Stimulated activated CD4-positive, alpha-beta T cell treated with anti-CD3 and anti-CD28 coated beads, Interleukin-2, amount 100 ng/mL, for 4 hours (primary cell): Measurements from ENCODE around the gene PRSS22.

Experiments used
- DNase-seq: peaks from one replicate; pipeline ENCODE4 v3.0.0-alpha.2; 2020; ENCODE audit warnings: low read depth

Gene PRSS22

GRCh38 chr16:2813771-2814221 is 44.2 kb downstream of the PRSS22 start:
- DNase-seq = no peak

- DNase-seq = no peak
These were observed 46.1 kb downstream of the PRSS22 start for GRCh38 chr16:2811703-2812471.

DNA sequence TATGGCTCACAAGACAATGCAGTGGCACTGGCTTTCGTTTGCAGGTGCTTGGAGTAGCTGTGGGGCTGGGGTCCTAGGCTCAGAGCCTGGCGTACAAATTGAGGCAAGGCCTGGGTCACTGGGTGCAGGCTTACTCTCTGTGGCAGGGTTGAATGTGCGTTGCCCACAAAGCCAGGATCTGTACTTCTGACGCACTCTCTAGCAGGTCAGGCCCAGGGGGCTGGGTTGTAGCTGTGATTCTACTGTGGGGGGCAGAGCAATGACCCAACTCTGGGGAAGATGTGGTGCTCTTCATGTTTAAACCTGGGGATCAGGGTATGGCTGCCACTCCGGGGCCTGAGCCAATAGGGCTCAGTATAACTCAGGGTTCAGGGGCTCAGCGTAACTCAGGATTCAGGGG is 47.3 kb downstream of the PRSS22 start:
- no peak for DNase-seq

DNA sequence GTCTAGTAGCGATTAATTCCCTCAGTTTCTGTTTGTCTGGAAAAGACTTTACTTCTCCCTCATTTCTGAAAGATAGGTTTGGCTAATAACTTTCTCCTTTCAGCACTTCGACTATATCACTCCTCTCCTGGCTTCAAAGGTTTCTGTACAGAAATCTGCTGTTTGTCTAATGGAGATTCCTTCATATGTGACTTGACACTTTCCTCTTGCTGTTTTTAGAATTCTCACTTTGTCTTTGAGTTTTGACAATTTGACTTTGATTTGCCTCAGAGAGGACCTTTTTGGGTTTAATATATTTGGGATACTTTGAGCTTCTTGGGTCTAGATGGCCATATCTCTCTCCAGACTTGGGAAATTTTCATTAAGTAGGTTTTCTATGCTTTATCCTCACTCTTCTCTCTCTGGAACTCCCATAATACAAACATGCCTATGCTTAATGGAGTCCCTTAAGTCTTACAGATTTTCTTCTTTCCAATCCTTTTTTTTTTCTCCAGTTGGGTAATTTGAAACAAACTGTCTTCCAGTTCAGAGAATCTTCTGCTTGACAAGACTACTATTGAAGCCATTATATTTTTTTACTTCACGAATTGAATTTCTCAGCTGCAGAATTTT is 48.7 kb downstream of the PRSS22 start:
- no peak for DNase-seq

DNA sequence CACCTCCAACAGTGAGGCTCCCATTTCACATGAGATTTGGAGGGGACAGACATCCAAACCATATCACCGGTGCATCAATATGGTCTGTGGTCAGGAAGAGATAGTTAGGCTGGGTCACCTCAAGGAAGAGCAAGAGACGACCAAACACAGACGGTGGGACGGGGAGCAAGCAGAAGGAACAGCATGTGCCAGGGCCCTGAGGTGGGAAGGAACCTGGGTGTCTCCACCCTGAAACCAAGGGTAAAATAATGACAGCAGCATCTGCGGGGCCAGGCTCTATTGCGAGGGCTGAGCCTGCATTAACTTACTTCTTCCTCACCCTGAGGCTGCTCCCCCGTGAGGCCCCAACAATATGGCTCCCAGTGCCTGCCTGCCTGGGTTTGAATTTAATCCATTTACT is 49.8 kb downstream of the PRSS22 start:
- DNase-seq = no peak

- DNase-seq = no peak
These were observed 51.7 kb downstream of the PRSS22 start for GRCh38 chr16:2806286-2806685.

DNA sequence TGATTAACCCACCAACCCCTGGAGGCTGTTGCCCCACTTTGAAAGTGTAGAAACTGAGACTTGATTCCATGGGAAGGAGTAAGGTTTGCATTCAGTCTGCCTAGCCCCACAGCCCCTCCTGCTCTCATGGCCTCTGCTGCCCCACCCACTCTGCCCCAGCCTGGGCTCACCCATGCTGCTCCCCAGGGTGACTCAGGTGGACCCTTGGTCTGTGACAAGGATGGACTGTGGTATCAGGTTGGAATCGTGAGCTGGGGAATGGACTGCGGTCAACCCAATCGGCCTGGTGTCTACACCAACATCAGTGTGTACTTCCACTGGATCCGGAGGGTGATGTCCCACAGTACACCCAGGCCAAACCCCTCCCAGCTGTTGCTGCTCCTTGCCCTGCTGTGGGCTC is 53.2 kb downstream of the PRSS22 start:
- no peak for DNase-seq

DNA sequence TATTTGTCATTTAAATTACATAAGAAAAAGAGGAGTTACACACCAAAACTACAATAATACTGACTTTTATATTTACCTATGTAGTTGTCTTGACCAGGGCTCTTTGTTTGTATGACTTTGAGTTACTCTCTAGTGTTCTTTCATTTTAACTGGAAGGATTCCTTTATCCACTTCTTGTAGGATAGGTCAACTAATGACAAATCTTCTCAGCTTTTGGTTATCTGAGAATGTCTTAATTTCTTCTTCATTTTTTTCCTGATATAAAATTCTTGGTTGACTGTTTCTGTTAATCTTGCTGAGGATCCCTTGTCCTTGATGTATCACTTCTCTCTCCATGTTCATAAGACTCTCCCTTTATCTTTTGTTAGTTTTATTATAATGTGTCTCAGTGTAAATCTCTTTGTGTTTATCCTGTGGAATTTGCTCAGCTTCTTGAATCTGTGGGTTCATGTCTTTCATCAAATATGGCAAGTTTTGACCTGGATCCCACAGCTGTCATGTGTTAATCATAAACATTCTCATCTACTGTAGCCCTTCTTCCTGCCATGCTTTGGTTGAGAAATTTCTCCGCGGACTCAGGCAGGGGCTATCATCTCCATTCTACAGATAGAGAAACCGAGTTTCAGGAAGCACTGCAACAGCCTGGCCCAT is 54.3 kb downstream of the PRSS22 start:
- no peak for DNase-seq
